ENCODE measurements around the gene RALGAPB.
"Not testable (repeated sequence)": the region's sequence is repeated elsewhere in the genome, so short reads cannot be mapped to it uniquely, and the experiment has no call there.

Gene RALGAPB

DNA sequence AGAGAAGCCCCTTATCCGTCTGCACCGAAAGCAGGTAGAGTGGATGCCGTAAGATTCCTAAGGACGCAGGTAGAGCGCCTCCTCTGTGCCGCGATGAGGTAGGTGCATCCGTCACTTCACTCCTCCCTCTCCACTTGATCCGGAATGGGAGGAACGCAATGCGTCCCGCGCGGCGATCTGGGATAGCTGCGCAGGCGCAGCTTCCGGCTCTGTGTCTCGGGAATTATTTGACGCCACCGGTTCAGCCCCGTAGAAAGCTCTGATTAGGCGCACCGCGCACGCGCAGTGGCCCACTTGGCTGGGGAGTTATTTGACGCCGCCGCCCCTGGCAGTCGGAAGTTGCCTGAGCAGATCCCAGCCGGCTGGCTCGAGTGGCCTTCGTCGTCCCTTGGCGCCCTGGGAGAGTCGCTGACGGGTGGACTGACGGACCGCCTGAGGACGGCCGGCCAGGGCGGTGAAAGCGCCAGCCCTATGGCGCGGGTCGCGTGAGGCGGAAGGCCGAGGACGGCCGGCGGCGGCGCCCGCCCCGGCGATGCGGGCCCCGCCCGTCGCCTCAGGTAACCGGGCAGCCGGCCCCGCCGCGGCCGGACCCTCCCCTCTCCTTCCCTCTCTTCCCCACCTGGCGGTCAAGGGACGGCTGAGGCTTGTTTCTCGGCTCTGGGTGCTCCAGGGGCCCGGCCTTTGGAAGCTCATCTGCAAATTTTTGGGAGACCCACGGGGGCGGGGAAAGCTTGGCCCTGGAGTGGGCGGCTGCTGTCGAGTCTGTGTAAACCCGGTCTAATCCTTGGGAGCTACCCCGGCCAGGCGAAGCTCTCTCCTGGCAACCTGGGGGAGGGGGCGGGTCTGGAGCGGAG lies at the start of gene RALGAPB:
RALGAPB (plus strand) TSS at position 331 of the 854 bp plus-strand sequence. CDS start 15,590 bp downstream, outside the sequence.
- DNase-seq (ENCODE audit: low read depth in 2 of 2): peak; percentile 97

- DNase-seq (ENCODE audit: low read depth in 2 of 2): no peak
Observed at GRCh38 chr20:38423541-38423940, 49.1 kb upstream of the RALGAPB start.

DNA sequence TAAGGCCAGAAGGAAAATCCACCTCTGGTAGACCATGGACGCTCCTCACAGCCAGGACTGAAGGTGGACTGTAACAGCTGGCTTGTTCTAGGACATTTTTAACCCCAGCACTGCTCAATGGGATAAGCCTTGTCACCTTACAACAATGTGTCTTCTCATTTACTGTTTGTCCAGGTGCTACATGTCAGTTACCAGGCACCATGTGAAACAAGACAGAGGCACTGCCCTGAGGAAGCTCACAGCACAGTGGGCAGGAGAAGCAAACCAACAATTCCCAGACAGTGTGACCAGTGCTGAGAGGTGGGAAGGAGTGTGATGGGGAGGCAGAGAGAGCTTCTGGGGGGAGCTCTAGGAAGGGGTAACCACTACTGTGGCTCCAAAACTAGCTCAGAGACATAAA lies 48.2 kb upstream of the RALGAPB start:
- no peak for DNase-seq (ENCODE audit: low read depth in 2 of 2)

- DNase-seq (ENCODE audit: low read depth in 2 of 2): no peak
Observed at GRCh38 chr20:38426006-38426897, 46.4 kb upstream of the RALGAPB start.

DNA sequence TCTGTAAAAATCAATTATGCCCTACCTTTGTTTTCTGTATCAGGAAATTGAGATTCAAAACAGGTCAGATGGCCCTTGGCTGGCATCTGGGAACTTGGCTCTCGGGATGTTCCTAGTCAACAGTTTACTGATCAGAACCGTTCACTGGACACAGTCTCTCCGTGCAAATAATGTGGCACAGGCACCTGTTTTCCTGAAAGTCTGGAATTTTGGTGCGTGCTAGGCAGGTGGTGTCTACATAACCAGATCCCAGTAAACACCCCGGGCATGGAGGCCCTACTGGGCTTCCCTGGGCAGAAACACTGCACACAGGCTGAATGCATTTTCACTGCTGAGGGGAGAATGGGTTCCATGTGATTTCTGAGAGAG lies 45.0 kb upstream of the RALGAPB start:
- no peak for DNase-seq (ENCODE audit: low read depth in 2 of 2)

DNA sequence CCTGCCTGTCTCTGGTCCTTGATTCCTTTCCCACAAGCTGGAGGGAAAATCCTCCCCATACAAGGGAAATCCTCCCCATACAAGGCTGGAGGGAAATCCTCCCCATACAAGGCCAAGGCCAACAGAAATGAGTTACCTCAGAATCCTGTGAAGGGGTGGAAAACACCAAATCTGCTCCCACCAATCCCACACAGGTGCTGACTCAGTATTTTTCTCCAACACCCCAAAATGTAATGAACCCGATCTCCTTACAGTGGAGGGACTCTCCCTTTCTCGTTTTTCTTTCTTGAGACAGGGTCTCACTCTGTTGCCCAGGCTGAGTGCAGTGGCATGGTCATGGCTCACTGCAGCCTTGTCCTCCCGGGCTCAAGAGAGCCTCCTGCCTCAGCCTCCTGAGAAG lies 43.8 kb upstream of the RALGAPB start:
- DNase-seq (ENCODE audit: low read depth in 2 of 2): no peak

DNA sequence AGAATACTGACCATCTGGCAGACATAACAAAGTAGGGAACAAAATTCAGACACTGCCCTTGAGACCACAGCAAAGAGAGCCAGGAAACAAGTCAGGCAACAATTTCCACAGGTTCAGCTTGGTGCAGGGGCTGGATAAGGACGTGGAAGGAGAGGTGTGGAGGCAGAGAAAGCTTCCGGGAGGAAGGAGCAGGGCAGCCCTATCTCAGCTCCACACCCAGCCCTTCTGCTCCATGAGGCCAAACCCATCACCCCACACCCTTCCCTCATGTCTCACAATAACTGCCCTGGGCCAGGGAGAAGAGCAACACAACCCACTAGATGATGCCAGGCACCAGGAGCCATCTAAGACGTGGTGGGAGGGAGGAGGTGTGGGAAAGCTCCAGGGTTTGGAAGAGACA lies 43.3 kb upstream of the RALGAPB start:
- DNase-seq (ENCODE audit: low read depth in 2 of 2): no peak

DNA sequence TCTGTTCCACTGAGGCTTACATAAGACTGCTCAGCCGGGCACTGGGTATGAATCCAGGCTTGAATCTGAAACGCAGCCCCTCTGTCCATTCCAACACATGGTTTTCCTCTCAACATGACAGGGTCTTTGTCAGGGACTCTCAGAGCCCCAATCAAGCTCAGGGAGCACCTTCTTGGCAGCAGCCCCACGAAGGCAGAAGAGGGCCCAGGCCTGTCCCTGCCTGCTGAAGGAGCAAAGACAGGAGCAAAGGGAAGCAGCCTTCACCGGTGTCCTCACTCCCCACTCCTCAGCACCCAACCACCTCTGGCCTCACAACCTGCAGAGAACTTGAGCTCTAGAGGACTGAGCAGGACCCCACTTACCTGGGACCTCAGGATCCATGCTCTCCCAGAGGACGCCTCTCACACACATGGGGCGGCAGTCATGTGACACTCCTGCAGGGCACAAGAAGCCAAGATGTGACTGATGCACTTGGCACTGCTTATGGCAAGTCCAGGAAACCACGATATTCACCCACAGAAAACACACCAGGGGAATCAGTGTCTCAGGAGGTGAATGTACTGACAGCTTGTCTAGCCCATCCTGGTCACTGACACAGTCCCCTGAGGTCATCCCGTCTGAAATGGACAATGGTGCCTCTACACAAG lies 41.8 kb upstream of the RALGAPB start:
- no peak for DNase-seq (ENCODE audit: low read depth in 2 of 2)

- DNase-seq (ENCODE audit: low read depth in 2 of 2): no peak
Observed at GRCh38 chr20:38432292-38432691, 40.4 kb upstream of the RALGAPB start.

DNA sequence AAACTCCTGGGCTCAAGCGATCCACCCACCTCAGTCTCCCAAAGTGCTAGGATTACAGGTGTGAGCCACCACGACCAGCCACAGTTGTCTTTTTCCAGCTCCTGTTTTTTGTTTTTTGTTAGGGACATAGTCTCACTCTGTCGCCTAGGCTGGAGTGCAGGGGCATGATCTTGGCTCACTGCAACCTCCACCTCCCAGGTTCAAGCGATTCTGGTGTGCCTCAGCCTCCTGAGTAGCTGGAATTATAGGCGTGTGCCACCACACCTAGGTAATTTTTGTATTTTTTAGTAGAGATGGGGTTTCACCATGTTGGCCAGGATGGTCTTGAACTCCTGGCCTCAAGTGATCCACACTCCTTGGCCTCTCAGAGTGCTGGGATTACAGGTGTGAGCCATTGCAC lies 39.8 kb upstream of the RALGAPB start:
- not testable (repeated sequence) for DNase-seq (ENCODE audit: low read depth in 2 of 2)

DNA sequence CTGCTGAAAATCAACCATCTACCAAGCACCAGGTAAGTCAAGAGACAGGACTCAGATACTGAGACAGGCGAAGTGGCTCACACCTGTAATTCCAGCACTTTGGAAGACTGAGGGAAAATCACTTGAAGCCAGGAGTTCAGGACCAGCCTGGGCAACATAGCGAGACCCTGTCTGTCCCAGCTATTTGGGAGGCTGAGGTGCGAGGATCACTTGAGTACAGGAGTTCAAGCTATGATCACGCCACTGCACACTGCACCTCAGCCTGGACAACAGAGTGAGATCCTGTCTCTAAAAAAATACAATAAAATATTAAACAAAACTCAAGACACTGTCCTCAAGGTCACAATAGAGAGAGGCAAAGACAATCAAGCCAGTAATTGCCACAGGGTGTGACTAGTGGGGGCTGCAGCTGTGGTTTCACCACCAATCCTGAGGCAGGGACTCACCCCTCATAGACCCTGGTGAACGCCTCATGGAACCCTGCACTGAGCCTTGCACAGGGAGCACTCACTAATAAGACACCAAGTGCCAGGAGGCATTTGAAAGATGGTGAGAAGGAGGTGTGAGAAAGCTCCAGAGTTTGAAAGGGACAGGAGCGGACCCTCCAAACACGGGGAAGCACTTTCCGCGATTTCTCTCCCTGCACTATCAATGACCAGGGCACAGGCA lies 39.2 kb upstream of the RALGAPB start:
- DNase-seq (ENCODE audit: low read depth in 2 of 2): no peak

GRCh38 chr20:38434301-38434741 lies 38.3 kb upstream of the RALGAPB start:
- DNase-seq (ENCODE audit: low read depth in 2 of 2): no peak

DNA sequence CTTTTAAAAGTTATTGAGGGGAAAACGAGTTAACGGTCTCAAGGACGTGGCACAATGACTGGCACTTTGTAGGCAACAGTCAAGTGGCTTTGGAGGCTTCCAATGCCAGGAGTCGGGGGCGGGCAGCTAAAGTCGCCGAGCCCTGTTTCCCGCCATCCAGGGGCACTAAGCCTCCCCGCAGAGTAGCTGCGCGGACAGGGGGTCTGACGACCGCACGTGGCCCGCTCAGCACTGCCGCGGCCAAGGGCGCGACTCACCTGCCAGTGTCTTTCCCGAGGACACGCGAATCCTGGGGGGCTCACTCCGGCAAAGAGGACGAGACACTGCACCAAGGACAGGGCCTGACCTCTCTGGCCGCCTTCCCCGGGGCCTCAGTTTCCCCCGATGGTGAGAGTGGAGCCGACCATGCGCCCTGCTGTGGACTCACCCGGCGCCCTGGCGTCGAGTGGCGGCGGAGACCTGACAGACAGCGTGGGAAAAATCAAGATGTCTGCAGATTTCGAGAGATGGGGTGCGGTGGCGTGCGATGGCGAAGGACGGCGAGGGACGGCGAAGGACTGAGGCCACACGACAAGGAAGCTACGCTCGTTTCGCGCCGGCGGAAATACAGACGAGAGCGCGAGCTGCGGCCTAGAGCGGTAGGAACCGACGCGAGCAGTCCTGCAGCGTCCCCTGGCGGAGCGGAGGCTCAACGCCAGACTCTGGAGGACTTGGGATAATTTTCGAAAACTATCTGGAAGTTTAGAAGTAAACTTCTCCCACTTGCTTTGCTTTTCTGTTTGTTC lies 37.7 kb upstream of the RALGAPB start, which contains the start of gene SNHG17:
SNHG17 (minus strand) TSS at position 559 of the 785 bp plus-strand sequence.
- peak; percentile 75 to 79 for DNase-seq (ENCODE audit: low read depth in 2 of 2)

DNA sequence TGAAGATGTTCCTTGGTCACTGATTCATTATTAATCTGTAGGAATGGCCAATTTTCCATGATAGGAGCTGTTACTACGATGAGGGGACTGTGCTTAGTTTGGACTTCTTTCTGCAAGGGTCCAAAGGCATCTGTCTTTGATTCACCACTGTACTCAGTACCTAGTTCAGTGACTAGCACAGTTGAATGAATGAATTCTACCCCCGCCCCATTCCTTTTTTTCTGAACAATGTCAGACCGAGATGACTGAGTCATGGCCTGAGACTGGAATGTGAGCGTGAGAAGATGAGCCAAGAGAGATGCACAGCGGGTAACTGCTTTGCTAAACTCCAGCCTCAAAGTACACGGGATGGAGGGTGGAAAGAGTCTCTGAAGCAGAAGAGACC lies 37.1 kb upstream of the RALGAPB start:
- no peak for DNase-seq (ENCODE audit: low read depth in 2 of 2)

GRCh38 chr20:38437796-38438195 lies 34.8 kb upstream of the RALGAPB start:
- DNase-seq (ENCODE audit: low read depth in 2 of 2): no peak

- DNase-seq (ENCODE audit: low read depth in 2 of 2): not testable (repeated sequence)
Observed at GRCh38 chr20:38441110-38441509, 31.5 kb upstream of the RALGAPB start.

DNA sequence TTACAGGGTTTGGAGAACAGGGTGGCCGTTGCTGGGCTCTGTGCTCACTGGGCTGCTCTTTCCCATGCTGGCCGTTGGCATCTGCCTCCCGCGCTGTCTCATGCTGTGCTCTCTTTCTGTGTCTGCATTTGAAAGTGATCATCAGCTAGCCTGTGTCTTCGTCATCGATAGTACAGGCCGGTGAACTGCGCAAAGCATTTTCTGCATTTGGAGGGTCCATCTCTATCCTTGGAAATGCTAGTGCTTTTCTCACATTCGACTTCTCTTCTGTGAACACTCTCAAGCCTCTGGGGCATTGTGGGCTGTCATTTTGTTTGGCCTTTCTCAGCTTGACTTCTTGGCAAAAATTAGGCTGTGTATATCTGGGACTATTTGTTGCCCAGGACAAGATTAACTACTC lies 30.7 kb upstream of the RALGAPB start:
- DNase-seq (ENCODE audit: low read depth in 2 of 2): no peak

GRCh38 chr20:38445381-38445796 lies 27.3 kb upstream of the RALGAPB start:
- no peak for DNase-seq (ENCODE audit: low read depth in 2 of 2)

- DNase-seq (ENCODE audit: low read depth in 2 of 2): no peak
Observed at GRCh38 chr20:38445901-38446425, 26.7 kb upstream of the RALGAPB start.

DNA sequence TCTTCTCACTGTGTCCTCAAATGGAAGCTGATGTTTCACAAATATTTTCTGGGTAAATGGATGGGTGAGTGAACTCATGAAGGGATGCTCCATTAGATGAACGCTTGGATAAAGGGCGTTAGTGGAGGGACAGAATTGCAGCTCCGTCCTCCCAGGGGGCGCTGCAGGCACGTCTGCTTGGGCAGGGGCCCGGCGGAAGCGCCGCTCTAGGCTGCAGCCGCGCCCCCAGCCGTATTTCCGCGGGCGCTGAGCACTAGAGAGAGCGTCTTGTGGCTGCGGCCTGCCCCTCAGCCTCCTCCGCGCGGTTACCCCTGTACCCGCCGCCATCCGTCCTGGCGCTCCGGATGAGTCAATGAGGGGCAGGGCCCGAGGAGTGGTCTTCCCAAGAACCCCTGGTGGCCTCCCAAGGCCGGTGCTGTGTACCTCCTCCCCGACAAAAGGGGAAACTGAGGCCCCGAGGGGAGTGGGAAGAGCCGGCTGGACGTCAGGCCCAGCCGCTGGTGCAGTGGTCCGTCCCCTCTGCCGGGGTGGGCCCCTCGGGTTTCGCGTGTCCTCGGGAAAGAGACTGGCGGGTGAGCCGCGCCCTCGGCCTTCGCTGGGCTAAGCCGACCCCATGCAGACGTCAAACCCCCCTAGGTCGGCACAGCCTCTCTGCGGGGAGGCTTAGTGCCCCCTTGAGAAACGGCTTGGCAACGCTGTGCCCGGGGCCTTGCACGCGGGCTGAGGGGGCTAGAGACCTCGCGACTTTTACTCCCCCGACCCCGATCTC lies 26.0 kb upstream of the RALGAPB start:
- DNase-seq (ENCODE audit: low read depth in 2 of 2): peak; percentile 85 to 87

Measured in activated CD8-positive, alpha-beta memory T cell treated with anti-CD3 and anti-CD28 coated beads for 4 hours (primary cell).